GM12873 (cell line): ENCODE measurements around the gene ACVR2A.

Source experiments
- TF ChIP-seq, protein P1 (sequence below): IDR thresholded peaks from 2 replicates; pipeline ENCODE4 v1.5.1; 2012; ENCODE audit warnings: low read depth, mild to moderate bottlenecking, moderate library complexity, low read length, control low read depth; ENCODE audit not compliant: insufficient read depth; ENCODE audit errors: missing control alignments

ACVR2A gene

DNA sequence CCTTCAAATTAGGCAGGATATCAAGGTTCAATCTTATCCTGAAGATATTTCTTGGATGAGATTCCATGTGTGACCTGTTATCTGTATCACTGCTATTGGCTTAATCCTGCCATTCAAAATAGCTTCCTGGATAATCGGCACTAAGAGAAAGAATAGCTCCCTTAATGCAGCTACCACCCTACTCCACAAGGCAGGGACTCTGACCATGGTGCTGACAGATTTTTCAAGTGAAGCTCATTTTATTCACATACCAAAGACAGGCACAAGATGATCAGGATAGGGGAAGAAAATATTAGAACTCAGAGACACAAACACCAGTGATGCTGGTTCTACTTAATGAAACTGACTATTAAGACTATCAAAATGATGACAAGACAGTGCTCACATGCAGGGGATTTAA, 100.8 kb downstream of the ACVR2A start:
- TF ChIP-seq, protein P1, sequence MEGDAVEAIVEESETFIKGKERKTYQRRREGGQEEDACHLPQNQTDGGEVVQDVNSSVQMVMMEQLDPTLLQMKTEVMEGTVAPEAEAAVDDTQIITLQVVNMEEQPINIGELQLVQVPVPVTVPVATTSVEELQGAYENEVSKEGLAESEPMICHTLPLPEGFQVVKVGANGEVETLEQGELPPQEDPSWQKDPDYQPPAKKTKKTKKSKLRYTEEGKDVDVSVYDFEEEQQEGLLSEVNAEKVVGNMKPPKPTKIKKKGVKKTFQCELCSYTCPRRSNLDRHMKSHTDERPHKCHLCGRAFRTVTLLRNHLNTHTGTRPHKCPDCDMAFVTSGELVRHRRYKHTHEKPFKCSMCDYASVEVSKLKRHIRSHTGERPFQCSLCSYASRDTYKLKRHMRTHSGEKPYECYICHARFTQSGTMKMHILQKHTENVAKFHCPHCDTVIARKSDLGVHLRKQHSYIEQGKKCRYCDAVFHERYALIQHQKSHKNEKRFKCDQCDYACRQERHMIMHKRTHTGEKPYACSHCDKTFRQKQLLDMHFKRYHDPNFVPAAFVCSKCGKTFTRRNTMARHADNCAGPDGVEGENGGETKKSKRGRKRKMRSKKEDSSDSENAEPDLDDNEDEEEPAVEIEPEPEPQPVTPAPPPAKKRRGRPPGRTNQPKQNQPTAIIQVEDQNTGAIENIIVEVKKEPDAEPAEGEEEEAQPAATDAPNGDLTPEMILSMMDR: no peak

DNA sequence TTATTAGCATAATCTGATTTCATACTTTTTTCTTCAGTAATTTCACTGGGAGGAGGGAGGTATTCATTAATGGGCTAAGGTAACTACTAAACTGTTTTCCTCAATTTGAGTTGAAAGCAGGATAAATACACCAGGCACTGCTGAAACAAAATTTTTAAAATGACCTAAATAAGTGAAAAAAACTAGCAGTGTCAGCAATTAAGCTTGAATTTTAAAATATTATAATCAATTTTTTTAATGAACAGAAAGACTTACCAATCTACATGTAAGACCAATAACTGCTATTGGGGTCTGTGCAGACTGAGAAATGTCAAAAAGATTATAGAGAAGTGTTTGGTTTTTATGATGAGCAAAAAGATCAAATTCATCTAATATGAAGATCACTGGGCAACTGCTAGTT, 107.3 kb downstream of the ACVR2A start:
- TF ChIP-seq, protein P1: no peak

DNA sequence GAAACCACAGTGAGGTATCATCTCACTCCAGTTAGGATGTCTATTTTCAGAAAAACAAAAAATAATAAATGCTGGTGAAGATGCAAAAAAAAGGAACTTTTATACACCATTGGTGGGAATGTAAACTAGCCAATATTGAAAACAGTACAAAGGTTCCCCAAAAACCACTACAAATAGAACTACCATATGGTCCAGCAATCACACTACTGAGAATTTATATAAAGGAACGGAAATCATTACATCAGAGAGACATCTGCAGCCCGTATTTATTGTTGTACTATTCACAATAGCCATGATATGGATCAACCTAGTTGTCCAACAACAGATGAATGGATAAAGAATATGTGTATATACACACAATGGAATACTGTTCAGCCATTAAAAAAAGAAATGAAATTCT, 123.7 kb downstream of the ACVR2A start:
- TF ChIP-seq, protein P1: no peak

DNA sequence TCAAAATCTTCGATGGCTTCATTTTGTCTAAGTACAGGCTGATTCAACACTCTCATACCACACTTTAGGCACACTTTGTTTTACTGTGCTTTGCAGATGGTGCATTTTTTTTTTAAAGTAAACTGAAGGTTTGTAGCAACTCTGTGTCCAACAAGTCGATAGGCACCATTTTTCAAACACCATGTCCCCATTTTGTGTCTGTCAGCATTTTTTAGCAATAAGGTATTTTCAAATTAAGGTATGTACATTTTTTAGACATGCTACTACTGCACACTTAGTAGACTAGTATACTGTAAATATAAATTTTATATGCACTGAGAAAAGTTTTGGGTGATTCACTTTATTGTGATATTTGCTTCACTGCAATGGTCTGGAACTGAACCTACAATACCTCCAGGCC, 131.3 kb downstream of the ACVR2A start:
- TF ChIP-seq, protein P1: no peak

DNA sequence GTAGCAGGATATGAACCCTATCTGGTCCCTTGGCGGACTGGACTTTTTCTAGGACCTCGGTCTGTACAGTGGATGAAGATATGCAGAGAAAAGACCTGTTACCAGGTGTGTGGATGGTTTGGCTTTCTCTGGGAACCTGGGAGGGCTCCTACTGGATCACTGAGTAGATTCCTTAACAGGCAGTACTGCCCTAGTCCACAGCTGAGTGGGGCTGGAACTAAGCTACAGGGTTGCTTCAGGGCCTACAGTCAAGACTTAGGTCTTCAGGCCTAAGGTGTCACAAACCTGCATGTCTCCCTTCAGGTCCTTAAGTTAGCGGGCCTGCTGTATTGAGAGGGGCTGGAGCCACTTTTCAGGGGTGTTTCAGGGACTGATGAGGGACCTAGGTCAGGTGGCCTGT, 132.8 kb downstream of the ACVR2A start:
- TF ChIP-seq, protein P1: no peak
